ENCODE data around the gene C5. TPM values are rescaled to one million over a fixed set of nuclear protein-coding genes. Genes with fewer than 3 reads are reported as not detected.

C5 gene
- total RNA-seq, 1 experiment from 2014 or later: 0.74 TPM

DNA sequence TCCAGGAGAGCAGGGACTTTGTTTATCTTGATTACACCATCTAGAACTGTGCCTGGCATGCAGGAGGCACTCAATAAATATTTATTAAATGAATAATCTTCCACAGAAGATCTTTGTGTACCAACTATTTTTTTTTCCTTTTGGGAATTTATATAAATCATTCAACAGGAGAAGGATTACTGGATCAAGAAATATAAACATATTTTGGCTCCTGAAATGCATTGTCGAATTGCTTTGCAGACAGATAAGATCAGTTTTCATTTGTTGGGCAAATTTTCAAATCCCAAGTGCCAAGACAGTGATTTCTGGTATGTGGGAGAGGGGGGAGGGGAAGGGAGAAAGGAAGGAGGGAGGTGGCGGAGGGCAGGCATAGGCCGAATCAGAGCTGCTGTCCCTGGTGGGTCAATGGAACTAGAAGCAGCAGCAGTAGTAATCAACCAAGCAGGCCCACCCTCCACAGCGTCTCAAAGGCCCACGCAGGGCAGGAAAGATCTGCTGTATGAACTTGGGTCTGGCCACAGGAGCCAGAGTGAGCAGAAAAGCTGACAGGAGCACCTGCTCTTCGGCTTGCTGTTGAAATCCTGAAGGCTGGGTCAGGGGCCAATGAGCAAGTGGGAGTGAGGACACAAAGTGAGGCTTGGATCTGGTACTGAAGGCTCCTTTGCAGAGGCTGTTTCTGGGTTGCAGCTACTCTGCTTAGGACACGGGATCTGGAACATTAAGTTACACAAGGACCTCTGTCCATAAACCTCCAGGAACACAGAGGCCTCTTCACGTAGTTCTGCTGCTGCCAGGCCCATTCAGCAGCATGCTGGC is 107.7 kb downstream of the C5 start:
- Histone ChIP-seq H3K18ac (ENCODE audit: insufficient read length, low read depth, low read length) (no peak overlapping the region), H3K27ac (ENCODE audit: insufficient read length, low read depth, low read length) (no peak overlapping the region), H3K56ac (ENCODE audit: insufficient read length, low read depth, low read length) (no peak overlapping the region), H3K4me2 (ENCODE audit: insufficient read depth, insufficient read length, low read length) (no peak overlapping the region), H3K27me3 (ENCODE audit: insufficient read depth, low read length) (no peaks in the 10 kb centered on the region), H2AFZ (ENCODE audit: low read length) (peak overlapping the region; percentile 51), H3K4ac (ENCODE audit: low read depth, low read length) (no peak overlapping the region), H3K9ac (ENCODE audit: extremely low read depth, insufficient read length, low read length) (no peak overlapping the region), H2BK12ac (ENCODE audit: insufficient read length, low read depth, low read length) (no peak overlapping the region), H3K23ac (ENCODE audit: insufficient read length, low read depth, low read length) (no peak overlapping the region), H2BK5ac (ENCODE audit: insufficient read length, low read length) (no peak overlapping the region), H4K20me1 (ENCODE audit: control insufficient read depth, insufficient read depth, insufficient read length) (no peaks in the 10 kb centered on the region), H3K23me2 (ENCODE audit: insufficient read length, low read depth, low read length, poor library complexity, severe bottlenecking) (no peaks in the 10 kb centered on the region), H2BK120ac (ENCODE audit: low read depth, low read length, poor library complexity, severe bottlenecking) (no peak overlapping the region), H4K5ac (ENCODE audit: insufficient read length, low read depth, low read length) (no peak overlapping the region), H2BK20ac (ENCODE audit: low read depth, low read length, poor library complexity, severe bottlenecking) (no peak overlapping the region), H4K8ac (replicated peaks; ENCODE audit: insufficient read length, low read depth, low read length) (no peak overlapping the region), H3K14ac (ENCODE audit: insufficient read depth, low read length) (no peak overlapping the region), H3T11ph (ENCODE audit: low read length) (no peak overlapping the region), H3K4me1 (ENCODE audit: insufficient read depth, low read length) (no peaks in the 10 kb centered on the region; the same call in 1 of the 2 replicates), H2AK5ac (ENCODE audit: insufficient read length, low read length) (no peak overlapping the region), H3K79me1 (ENCODE audit: insufficient read depth, low read depth, low read length, poor library complexity, severe bottlenecking) (no peaks in the 10 kb centered on the region), H4K91ac (ENCODE audit: insufficient read length, low read depth, low read length) (no peak overlapping the region), H3K79me2 (ENCODE audit: insufficient read depth, low read length) (no peaks in the 10 kb centered on the region), H3K9me3 (ENCODE audit: control insufficient read depth, low read depth, low read length) (no peaks in the 10 kb centered on the region), H2BK15ac (ENCODE audit: low read depth, low read length) (no peak overlapping the region)
- TF ChIP-seq, protein P1, sequence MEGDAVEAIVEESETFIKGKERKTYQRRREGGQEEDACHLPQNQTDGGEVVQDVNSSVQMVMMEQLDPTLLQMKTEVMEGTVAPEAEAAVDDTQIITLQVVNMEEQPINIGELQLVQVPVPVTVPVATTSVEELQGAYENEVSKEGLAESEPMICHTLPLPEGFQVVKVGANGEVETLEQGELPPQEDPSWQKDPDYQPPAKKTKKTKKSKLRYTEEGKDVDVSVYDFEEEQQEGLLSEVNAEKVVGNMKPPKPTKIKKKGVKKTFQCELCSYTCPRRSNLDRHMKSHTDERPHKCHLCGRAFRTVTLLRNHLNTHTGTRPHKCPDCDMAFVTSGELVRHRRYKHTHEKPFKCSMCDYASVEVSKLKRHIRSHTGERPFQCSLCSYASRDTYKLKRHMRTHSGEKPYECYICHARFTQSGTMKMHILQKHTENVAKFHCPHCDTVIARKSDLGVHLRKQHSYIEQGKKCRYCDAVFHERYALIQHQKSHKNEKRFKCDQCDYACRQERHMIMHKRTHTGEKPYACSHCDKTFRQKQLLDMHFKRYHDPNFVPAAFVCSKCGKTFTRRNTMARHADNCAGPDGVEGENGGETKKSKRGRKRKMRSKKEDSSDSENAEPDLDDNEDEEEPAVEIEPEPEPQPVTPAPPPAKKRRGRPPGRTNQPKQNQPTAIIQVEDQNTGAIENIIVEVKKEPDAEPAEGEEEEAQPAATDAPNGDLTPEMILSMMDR (conservative IDR thresholded peaks at IDR 0.05): no peak
- Mint-ChIP-seq H3K27ac (no peak overlapping the region), H3K4me1 (peaks cover 30 to 33% of the 10 kb centered on the region in 2 experiments), H3K27me3 (ENCODE audit: low read depth) (peaks cover 1% of the 10 kb centered on the region; the same call in 1 of the 2 replicates), H3K4me3 (no peak overlapping the region), H3K9me3 (no peaks in the 10 kb centered on the region), H3K36me3 (ENCODE audit: insufficient read depth in 1 of 3, low read depth in 3 of 3) (no peaks in the 10 kb centered on the region)
- WGBS (ENCODE audit: extremely low coverage, insufficient read length, low lambda C conversion rate): no CpG with 5 or more reads among the region's 8 CpGs
- DNase-seq: no peak

All from H9 (cell line).